BLaER1 (cell line): ENCODE measurements around the gene PFKFB4.
A peak's percentile ranks its signal among the peaks of the same experiment; 100 is the strongest.

Experiments used
- H3K27ac ChIP-seq: shearing (Covaris generic); formaldehyde crosslinking; 2 replicates; pipeline ENCODE4 v1.8.1; 2022
- H3K27me3 ChIP-seq: shearing (Covaris generic); formaldehyde crosslinking; 2 replicates; pipeline ENCODE4 v1.8.1; 2022
- H3K36me3 ChIP-seq: shearing (Covaris generic); formaldehyde crosslinking; 2 replicates; pipeline ENCODE4 v1.8.1; 2022
- H3K4me1 ChIP-seq: shearing (Covaris generic); formaldehyde crosslinking; 2 replicates; pipeline ENCODE4 v1.8.1; 2022
- H3K4me2 ChIP-seq: shearing (Covaris generic); formaldehyde crosslinking; 2 replicates; pipeline ENCODE4 v1.8.1; 2022
- H3K4me3 ChIP-seq: shearing (Covaris generic); formaldehyde crosslinking; 2 replicates; pipeline ENCODE4 v1.8.1; 2022
- H3K9ac ChIP-seq: shearing (Covaris generic); formaldehyde crosslinking; 2 replicates; pipeline ENCODE4 v1.8.1; 2022
- H3K9me3 ChIP-seq: shearing (Covaris generic); formaldehyde crosslinking; 2 replicates; pipeline ENCODE4 v1.8.1; 2022
- H4K20me1 ChIP-seq: shearing (Covaris generic); formaldehyde crosslinking; 2 replicates; pipeline ENCODE4 v1.8.1; 2022
- Cebpa-rat ChIP-seq: shearing (Covaris generic); IDR thresholded peaks from 2 replicates; pipeline ENCODE4 v1.8.1; 2022

PFKFB4 gene

DNA sequence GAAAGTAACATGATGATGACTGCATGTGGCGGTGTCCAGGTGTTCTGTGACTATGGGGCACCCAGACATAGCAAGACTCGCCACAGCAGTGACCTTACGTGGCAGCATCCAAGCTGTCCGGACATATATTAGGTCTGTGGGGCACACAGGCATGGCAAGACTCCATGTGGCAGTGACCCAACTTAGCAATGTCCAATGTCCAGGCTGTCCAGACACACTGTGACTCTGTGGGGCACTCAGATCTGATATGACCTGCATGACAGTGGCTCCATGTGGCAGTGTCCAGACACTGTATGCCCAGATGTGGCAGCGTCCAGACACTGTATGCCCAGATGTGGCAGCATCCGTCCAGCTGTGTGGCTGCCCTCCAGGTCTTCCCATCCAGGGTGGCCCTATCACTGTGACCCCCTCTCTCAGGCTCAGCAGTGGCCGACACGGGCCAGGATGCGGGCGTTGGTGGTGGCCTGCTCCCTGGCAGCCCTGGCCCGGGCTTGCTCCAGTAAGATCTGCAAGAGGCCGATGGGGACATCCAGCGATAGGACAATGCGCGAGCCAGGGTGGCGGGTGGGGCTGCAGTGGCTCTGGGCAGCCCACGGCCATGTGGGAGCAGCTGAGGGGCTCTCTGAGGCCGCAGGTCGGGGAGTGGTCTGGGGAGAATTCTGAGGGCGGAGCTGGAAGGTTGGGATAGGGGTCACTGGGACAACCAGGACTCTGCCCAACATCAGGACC, 5.9 kb upstream of the PFKFB4 start:
- H3K9me3 ChIP-seq, result no peaks in the 10 kb centered on the region
- peak overlapping the region; percentile 47; the same call in 1 of the 2 replicates for H3K4me3 ChIP-seq
- H3K4me2 ChIP-seq, result peak overlapping the region; percentile 98
- no peak for TF ChIP-seq Cebpa-rat
- H3K4me1 ChIP-seq, result peaks cover 99% of the 10 kb centered on the region
- H3K36me3 ChIP-seq, result no peaks in the 10 kb centered on the region
- H4K20me1 ChIP-seq, result no peaks in the 10 kb centered on the region
- peak overlapping the region; percentile 88 for H3K27ac ChIP-seq
- H3K27me3 ChIP-seq, result no peaks in the 10 kb centered on the region
- peak overlapping the region; percentile 74 for H3K9ac ChIP-seq

DNA sequence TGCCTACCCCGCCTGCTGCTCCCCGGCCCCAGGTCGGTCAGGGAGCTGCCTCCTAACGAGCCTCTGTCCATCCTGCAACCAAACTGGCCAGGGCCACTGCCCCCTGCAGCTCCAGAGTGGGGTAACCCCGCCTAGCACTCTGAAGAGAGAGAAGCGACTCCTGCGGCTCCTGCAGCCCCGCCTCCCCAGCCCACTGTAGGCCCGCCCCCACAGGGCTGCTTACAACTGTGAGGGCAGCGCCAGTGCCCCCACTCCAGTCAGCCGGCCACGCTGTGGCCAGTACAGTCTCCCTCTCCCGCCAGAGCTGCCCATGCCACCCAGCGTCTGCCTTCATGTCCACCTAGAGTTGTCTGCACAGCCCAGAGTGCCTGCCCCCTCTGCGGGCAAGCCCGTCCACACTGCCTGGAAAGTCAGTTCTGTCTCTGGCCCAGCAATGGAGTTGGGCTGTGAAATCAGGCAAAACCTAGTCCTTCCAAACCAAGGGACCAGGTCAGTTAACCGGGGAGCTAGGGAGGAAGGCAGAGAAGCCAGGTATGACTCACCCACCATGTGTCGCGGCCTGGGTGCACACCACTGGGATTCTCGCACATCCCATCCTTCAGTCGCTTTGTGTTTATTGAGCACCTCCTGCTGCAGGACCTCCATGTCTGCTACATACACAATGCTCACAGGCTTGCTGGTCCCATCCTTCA, 4.6 kb upstream of the PFKFB4 start:
- peak overlapping the region; percentile 75 for H3K9ac ChIP-seq

DNA sequence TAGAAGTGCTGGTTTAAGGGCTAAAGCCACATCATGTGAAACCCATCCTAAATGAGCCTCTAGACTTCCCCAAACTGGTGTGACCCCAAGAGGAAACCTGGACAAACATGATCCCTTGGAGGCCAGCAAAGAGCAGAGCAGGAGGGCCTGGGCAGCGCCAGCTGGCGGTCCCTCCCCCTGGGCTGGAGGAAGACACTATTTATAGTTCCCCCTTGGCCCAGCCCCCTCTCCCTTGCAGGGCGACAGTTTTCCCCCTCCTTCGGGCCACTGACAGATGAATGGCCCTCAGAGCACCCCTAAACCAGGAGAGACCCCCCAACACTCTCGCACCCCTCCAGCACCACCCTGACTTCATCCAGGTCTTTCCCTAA, 4.0 kb upstream of the PFKFB4 start:
- peak overlapping the region; percentile 66 for H3K4me3 ChIP-seq
- no peak for TF ChIP-seq Cebpa-rat
- no peaks in the 10 kb centered on the region for H3K9me3 ChIP-seq
- peaks cover 91% of the 10 kb centered on the region for H3K4me1 ChIP-seq
- H3K27me3 ChIP-seq, result no peaks in the 10 kb centered on the region
- peak overlapping the region; percentile 88 for H3K27ac ChIP-seq
- no peaks in the 10 kb centered on the region for H4K20me1 ChIP-seq
- peak overlapping the region; percentile 75 for H3K9ac ChIP-seq
- peak overlapping the region; percentile 98 for H3K4me2 ChIP-seq
- no peaks in the 10 kb centered on the region for H3K36me3 ChIP-seq

More for the DNA sequence above, 4.6 kb upstream of the PFKFB4 start:
- Histone ChIP-seq H3K4me3 (peak overlapping the region; percentile 66), H3K27me3 (no peaks in the 10 kb centered on the region), H3K4me1 (peaks cover 91% of the 10 kb centered on the region), H3K27ac (peak overlapping the region; percentile 88), H3K36me3 (no peaks in the 10 kb centered on the region), H3K9me3 (no peaks in the 10 kb centered on the region), H3K4me2 (peak overlapping the region; percentile 98), H4K20me1 (no peaks in the 10 kb centered on the region)
- no peak for TF ChIP-seq Cebpa-rat

DNA sequence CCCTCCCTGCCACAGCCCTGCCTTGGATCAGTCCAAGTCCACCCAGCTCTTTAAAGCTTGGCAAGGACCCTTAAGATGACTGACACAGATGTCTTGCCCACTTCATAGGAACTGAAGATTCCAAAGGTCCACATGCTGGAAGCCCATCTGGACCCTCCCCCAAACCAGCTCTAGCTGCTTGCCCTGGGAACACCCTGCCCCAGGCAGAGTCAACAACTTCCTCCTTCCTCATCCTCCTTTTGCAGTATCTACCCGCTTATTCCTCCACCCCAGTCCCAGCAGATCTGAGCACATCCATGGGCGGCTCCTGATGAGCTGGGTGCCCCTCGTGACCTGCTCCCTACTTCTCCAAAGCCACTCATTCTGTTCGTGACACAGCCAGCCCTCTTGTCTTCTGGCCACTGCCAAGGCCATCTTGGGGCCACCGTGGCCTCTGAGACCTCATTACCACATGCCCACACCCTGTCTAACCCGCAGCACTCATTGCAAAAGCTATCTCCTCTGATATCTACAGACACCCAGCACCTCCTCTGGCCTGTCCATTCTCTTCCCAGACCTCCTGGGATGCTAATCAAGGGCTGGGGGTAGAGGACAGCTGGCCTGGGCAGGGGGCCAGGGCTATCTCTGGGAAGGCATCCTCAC, 2.0 kb upstream of the PFKFB4 start:
- Histone ChIP-seq H3K9me3 (no peaks in the 10 kb centered on the region), H3K9ac (peak overlapping the region; percentile 57), H3K4me1 (peaks cover 91% of the 10 kb centered on the region), H3K27me3 (no peaks in the 10 kb centered on the region), H3K4me2 (peak overlapping the region; percentile 98), H4K20me1 (no peaks in the 10 kb centered on the region), H3K36me3 (no peaks in the 10 kb centered on the region), H3K27ac (peak overlapping the region; percentile 88), H3K4me3 (peak overlapping the region; percentile 0; the same call in 1 of the 2 replicates)
- no peak for TF ChIP-seq Cebpa-rat

DNA sequence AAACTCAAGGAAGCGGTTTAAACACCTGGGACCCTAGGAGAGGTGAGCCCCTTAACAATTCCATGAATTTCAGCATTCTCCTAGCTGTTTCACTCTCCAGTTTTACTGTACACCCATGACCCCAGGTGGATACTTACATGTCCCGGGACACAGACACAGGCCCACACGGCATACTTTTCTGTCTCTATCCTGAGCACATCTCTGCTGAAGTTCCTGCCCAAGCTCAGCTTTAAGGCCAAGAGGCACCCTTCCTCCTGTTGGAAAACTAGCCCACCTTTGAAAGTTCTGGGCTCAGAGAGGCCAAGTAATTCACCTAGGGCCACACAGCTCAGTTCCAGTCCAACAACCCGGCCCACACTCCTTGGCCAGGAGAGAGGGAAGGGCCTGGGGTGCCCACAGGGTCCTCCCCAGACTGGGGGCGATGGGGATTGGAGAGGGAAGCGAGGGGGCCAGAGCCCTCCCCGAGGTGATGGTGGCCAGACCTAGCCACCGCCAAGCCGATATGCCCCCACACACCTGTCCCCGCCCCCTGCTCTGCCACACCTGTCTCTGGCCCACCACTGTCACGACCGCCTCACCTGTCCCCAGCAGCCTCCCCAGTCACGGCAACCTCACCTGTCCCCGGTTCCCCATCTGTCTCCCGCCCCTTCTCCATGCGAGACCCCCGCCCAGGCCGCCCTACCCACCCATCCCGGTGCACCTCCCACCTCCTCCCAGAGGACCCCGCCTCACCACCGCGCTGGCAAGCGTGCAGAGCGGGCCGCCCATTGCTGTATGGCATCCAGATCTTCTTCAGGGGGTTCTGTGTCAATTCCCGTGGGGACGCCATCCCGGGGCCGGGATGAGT, 431 bp downstream of the PFKFB4 start:
- H3K27ac ChIP-seq, result peak overlapping the region; percentile 78
- peaks cover 9% of the 10 kb centered on the region; the same call in 1 of the 2 replicates for H3K36me3 ChIP-seq
- H3K9ac ChIP-seq, result peak overlapping the region; percentile 66
- peak overlapping the region; percentile 98 for H3K4me2 ChIP-seq
- H3K4me1 ChIP-seq, result peaks cover 91% of the 10 kb centered on the region
- no peak for TF ChIP-seq Cebpa-rat
- no peaks in the 10 kb centered on the region for H3K9me3 ChIP-seq
- H4K20me1 ChIP-seq, result no peaks in the 10 kb centered on the region
- no peaks in the 10 kb centered on the region for H3K27me3 ChIP-seq
- peak overlapping the region; percentile 77 for H3K4me3 ChIP-seq

DNA sequence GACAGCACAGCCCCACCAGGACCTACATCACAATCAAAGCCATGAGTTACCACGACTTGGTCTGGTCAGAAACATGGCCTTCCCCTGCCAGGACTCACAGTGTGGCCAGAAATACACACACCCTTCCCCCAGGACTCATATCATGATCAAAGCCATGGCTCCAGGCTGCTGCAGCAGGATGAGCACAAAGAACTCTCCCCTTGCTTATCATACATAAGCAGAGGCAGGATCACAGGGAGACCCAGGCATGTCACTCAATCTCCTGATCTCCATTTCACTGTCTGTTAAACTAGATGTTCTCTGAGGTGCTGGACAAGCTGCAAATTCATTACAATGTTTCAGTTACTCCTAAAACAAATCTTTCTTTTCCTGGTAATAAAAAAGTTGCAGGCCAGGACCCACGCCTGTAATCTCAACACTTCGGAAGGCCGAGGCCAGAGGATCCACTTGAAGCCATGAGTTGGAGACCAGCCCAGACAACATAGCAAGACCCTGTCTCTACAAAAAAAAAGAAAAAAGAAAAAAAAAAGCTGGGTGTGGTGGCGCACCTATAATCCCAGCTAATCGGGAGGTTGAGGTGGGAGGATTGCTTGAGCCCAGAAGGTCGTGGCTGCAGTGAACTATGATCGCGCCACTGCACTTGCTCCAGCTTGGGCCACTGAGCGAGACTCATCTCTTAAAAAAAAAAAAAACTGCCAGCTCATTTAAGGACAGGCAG, 1.2 kb downstream of the PFKFB4 start:
- TF ChIP-seq Cebpa-rat, result no peak
- H3K27me3 ChIP-seq, result no peaks in the 10 kb centered on the region
- no peaks in the 10 kb centered on the region for H3K9me3 ChIP-seq
- peak overlapping the region; percentile 78 for H3K27ac ChIP-seq
- peak overlapping the region; percentile 98 for H3K4me2 ChIP-seq
- H3K36me3 ChIP-seq, result peaks cover 15% of the 10 kb centered on the region
- peaks cover 91% of the 10 kb centered on the region for H3K4me1 ChIP-seq
- H3K9ac ChIP-seq, result peak overlapping the region; percentile 66
- peak overlapping the region; percentile 77 for H3K4me3 ChIP-seq
- H4K20me1 ChIP-seq, result peaks cover 7% of the 10 kb centered on the region; the same call in 1 of the 2 replicates

GRCh38 chr3:48553886-48554845, 2.4 kb downstream of the PFKFB4 start:
- Histone ChIP-seq H3K27ac (peak overlapping the region; percentile 78), H3K9me3 (no peaks in the 10 kb centered on the region), H3K4me1 (peaks cover 91% of the 10 kb centered on the region), H3K36me3 (peaks cover 27% of the 10 kb centered on the region), H3K9ac (peak overlapping the region; percentile 66), H3K4me2 (peak overlapping the region; percentile 98), H4K20me1 (peaks cover 19% of the 10 kb centered on the region; the same call in 1 of the 2 replicates), H3K27me3 (no peaks in the 10 kb centered on the region), H3K4me3 (peak overlapping the region; percentile 77)
- TF ChIP-seq Cebpa-rat, result no peak

DNA sequence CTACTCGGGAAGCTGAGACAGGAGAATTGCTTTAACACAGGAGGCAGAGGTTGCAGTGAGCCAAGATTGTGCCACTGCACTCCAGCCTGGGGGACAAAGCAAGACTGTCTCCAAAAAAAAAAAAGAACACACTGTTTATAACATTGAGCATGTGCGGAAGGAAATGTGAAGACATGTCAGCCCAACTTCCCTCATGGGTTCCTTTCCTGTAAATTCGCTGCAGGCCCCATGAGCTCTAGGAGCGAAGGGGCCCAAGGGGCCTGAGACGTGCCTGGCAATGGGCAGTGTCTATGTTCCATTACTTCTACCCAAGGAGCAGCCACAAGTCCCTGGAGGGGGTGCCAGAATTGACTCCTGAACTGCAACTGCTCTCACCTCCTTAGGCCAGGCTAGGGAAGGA, 3.2 kb downstream of the PFKFB4 start:
- Histone ChIP-seq H3K4me3 (peak overlapping the region; percentile 77), H3K4me1 (peaks cover 91% of the 10 kb centered on the region), H4K20me1 (peaks cover 24% of the 10 kb centered on the region; the same call in 1 of the 2 replicates), H3K4me2 (peak overlapping the region; percentile 98), H3K27me3 (no peaks in the 10 kb centered on the region), H3K36me3 (peaks cover 35% of the 10 kb centered on the region), H3K9ac (peak overlapping the region; percentile 66), H3K9me3 (no peaks in the 10 kb centered on the region), H3K27ac (peak overlapping the region; percentile 78)
- TF ChIP-seq Cebpa-rat, result no peak
